GM13977 (cell line): ENCODE data around the gene AATK.

Experiments
- DNase-seq: peaks from one replicate; pipeline ENCODE4 v3.0.0; 2012; ENCODE audit warnings: low spot score
- in situ Hi-C: fragments of 300-500 bp; cut with MboI; formaldehyde crosslinking; loops from one replicate; pipeline ENCODE4 v1.12.0; 2022; ENCODE audit warnings: low sequenced_read_pairs, low pct_unique_long_range_greater_than_20kb, mixed read lengths, inconsistent platforms; ENCODE audit not compliant: unreplicated experiment
- TF ChIP-seq, protein P1 (sequence below): IDR thresholded peaks from 2 replicates; pipeline ENCODE4 v1.5.1; 2012; ENCODE audit warnings: mild to moderate bottlenecking, control low read depth; ENCODE audit not compliant: insufficient read depth; ENCODE audit errors: extremely low read depth, missing control alignments

The AATK gene

DNA sequence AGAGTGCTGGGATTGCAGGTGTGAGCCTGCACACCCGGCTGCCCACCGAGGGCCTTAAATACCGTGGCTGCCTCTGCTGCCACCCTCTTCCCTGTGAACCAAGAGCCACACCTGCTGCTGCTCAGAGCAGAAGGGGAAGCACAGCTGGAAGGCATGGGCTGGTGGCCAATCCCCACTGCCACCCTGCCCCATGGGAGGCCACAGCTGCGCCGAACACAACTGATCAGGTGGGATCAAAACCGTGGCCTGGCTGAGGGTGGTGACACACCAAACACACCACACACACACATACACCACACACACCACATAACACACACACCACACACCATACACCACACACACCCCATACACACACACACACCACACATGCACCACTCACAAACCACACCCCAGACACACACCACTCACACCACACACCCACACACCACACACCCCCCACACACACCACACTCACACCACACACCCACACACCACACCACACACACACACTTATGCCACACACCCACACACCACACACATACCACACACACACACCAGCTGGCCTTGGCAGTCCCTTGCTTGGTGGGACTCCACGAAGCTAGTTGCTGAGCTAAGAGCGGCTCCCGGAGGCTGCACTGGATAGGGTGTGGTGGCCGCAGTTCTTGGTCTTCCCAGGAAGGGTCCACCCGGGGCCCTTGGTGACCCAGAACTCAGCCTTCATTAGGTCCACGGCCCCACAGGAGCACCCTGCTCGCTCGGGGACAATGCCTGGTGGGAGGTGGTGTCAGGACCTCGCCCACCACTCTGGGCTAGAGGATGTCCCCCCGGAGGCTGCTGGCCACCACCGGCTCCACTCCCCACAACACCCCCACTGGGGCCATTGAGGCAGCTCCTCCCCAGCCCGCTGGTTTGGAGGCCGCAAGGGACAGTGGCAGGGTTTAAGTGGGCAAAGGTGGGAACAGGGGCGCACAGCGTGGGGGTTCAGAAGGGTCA is 41.9 kb upstream of the AATK start:
- in situ Hi-C loops = no loop called here
- TF ChIP-seq, protein P1, sequence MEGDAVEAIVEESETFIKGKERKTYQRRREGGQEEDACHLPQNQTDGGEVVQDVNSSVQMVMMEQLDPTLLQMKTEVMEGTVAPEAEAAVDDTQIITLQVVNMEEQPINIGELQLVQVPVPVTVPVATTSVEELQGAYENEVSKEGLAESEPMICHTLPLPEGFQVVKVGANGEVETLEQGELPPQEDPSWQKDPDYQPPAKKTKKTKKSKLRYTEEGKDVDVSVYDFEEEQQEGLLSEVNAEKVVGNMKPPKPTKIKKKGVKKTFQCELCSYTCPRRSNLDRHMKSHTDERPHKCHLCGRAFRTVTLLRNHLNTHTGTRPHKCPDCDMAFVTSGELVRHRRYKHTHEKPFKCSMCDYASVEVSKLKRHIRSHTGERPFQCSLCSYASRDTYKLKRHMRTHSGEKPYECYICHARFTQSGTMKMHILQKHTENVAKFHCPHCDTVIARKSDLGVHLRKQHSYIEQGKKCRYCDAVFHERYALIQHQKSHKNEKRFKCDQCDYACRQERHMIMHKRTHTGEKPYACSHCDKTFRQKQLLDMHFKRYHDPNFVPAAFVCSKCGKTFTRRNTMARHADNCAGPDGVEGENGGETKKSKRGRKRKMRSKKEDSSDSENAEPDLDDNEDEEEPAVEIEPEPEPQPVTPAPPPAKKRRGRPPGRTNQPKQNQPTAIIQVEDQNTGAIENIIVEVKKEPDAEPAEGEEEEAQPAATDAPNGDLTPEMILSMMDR = no peak

DNA sequence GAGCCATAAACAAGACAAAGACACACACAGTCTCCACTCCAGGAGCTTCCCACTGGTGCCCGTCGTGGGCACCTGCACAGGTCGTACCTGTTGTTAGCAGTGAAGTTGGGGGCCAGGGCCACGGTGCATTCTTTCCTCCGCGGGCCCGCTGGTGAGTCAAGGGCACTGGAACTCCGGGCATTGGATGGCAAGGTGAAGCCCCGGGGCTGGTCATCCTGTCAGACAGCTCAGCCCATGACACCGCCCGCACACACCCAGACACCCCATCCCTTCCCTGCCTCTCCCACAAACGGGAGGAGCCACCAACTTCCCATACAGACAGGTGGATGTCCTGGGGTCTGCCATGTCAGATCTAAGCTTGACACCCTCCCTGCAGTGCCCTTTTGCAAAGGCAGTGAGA is 40.6 kb upstream of the AATK start:
- in situ Hi-C loops = no loop called here
- TF ChIP-seq, protein P1 = no peak
- DNase-seq = no peak

More for the DNA sequence above, 41.9 kb upstream of the AATK start:
- DNase-seq = no peak

DNA sequence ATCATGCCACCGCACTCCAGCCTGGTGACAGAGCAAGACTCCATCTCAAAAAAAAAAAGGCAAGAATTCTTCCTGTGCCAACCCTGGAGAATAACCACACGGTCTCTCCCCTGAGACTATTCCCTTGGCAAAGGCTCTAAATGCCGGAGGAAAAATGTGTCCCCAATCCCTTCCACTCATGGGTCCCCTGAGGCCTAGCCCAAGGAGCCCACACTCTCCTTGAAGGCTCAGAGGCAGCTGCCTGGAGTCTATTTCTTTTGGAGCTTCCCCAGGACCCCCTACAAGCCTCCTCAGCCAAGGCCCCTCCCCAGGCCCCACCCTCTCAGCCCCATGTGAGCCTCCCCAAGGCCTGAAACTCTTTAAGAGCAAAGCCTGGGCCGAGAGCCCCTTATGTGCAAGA is 40.1 kb upstream of the AATK start:
- TF ChIP-seq, protein P1 = no peak
- DNase-seq = no peak
- in situ Hi-C loops = no loop called here

DNA sequence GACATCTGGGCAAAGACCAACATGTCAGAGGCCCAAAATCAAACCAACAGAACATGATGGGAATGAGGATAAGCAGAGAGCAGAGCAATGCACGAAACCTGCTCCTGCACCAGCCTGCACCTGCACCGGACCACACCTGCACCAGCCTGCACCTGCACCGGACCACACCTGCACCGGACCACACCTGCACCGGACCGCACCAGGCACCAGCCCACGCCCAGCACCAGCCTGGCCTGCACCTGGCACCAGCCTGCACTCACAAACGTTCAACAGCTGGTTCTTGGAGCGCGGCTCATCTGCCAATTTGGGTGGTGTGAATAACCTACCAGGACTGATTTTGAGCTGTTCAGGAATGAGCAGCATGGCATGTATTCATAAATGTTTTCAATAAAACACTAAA is 38.6 kb upstream of the AATK start:
- in situ Hi-C loops = no loop called here
- no peak for DNase-seq
- TF ChIP-seq, protein P1 = no peak

DNA sequence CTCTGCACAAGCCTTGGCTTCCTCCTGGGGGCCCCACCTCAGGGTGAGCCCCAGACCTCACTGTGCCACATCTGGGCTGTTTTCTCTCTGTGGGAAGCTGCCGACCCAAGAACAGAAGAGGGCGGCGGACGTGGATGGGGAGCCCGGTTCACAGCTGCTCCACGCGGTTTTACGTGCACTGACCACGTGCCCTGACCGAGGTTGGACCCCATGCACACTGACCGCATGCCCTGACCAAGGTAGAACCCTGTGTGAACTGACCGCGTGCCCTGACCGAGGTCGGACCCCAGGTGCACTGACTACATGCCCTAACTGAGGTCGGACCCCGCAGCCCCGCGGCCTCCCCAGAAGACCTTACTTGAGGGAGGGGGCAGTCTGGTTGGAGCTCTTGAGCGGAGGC is 37.1 kb upstream of the AATK start:
- no peak for DNase-seq
- in situ Hi-C loops = no loop called here
- TF ChIP-seq, protein P1 = no peak

DNA sequence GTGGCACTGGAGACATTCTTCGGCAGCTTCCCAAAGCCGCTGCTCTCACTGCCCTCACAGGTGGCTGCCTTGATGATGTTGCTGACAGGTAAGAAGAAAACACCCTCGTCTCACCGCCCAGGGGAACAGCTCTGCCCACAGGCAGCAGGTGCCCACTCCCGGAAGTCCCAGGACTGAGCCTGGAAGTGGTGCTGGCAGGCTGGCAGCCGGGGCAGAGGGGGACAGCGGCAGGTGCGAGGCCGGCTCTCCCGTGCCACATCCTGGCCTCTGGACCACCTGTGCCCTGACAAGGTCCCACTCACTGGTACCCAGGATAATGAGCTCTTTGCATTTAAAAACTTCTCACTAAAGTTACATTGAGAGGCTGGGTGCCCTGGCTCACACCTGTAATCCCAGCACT is 36.3 kb upstream of the AATK start:
- no peak for DNase-seq
- TF ChIP-seq, protein P1 = no peak
- in situ Hi-C loops = no loop called here
